ENCODE results near the gene BTAF1.

DNA sequence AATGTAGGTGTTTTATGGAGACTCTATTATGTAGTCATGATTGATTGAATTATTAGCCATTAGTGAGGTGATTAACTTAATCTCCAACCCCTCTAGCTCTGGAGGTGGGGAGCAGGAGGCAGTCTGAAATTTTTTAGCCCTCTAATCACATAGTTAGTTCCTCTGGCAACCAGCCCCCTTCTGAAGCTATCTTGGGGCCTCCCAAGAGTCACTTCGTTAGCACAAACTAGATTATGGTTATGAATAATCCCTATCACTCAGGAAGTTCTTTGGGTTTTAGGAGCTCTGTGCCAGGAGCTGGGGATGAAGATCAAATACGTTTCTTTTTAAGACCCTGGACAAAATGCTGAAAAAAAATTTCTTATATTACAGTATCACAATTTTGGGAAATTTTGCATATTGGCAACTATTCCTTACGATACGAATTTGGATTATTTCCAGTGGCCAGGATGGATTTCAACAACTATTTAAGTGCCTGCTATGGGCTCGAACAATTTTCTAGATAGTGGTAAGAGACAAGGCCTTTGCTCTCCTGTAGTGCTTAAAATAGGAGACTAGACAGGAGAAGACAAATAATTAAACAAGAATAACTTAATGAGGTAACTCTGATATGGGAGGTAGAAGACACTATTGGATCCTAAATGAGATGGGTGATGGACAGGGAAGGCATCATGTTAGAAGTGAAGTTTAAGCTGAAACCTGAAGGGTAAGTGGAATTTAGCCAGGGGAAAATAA is 52.9 kb downstream of the BTAF1 start:
- TF ChIP-seq, protein P1, sequence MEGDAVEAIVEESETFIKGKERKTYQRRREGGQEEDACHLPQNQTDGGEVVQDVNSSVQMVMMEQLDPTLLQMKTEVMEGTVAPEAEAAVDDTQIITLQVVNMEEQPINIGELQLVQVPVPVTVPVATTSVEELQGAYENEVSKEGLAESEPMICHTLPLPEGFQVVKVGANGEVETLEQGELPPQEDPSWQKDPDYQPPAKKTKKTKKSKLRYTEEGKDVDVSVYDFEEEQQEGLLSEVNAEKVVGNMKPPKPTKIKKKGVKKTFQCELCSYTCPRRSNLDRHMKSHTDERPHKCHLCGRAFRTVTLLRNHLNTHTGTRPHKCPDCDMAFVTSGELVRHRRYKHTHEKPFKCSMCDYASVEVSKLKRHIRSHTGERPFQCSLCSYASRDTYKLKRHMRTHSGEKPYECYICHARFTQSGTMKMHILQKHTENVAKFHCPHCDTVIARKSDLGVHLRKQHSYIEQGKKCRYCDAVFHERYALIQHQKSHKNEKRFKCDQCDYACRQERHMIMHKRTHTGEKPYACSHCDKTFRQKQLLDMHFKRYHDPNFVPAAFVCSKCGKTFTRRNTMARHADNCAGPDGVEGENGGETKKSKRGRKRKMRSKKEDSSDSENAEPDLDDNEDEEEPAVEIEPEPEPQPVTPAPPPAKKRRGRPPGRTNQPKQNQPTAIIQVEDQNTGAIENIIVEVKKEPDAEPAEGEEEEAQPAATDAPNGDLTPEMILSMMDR (IDR thresholded peaks at IDR 0.05): no peak
- no peak for TF ChIP-seq POLR2A (IDR thresholded peaks at IDR 0.05)

All from thyroid gland (tissue), 4 donors.